HepG2 (cell line): ENCODE results near the gene GCDH. TPM values are rescaled to one million over a fixed set of nuclear protein-coding genes. Genes with fewer than 3 reads are reported as not detected.

ENCODE experiments used
- AGO1 ChIP-seq: fragments of 200-400 bp; formaldehyde crosslinking; IDR thresholded peaks from 2 replicates; pipeline ENCODE4 v1.6.1; 2017; ENCODE audit warnings: mild to moderate bottlenecking, low read depth, low read length, moderate library complexity; ENCODE audit not compliant: poor library complexity, severe bottlenecking
- ATF7-NPFF ChIP-seq: sonication (generic); formaldehyde crosslinking; IDR thresholded peaks from 2 replicates; pipeline ENCODE4 v1.8.1; 2023; ENCODE audit warnings: mild to moderate bottlenecking, low read depth, missing genetic modification reagents, moderate library complexity
- CENPT ChIP-seq: sonication (generic); formaldehyde crosslinking; IDR thresholded peaks from 2 replicates; pipeline ENCODE4 v1.8.0; 2022; ENCODE audit warnings: low read depth, mild to moderate bottlenecking, moderate library complexity, missing genetic modification reagents
- DNMT1 ChIP-seq: sonication (generic); formaldehyde crosslinking; IDR thresholded peaks from 2 replicates; pipeline ENCODE4 v1.5.1; 2020; ENCODE audit warnings: mild to moderate bottlenecking, missing genetic modification reagents
- FOSL2 ChIP-seq: sonication (generic); formaldehyde crosslinking; IDR thresholded peaks from 2 replicates; pipeline ENCODE4 v1.4.0; 2020; ENCODE audit warnings: missing genetic modification reagents
- MAZ ChIP-seq, 2 experiments: sonication (generic) in 1 of 2; formaldehyde crosslinking in 1 of 2; IDR thresholded peaks; 2 replicates each; pipeline versions ENCODE4 v1.5.0 to v1.6.1; 2012 to 2020; ENCODE audit warnings: low read depth in 2 of 2, mild to moderate bottlenecking in 2 of 2, borderline replicate concordance in 1 of 2, improper control_type of control experiment in 1 of 2, low read length in 1 of 2, missing genetic modification reagents in 1 of 2, moderate library complexity in 1 of 2
- RXRA ChIP-seq: sonication (generic); formaldehyde crosslinking; IDR thresholded peaks from 2 replicates; pipeline ENCODE4 v1.5.1; 2020; ENCODE audit warnings: missing genetic modification reagents
- SNAPC5 ChIP-seq: sonication (generic); formaldehyde crosslinking; IDR thresholded peaks from 2 replicates; pipeline ENCODE4 v1.8.1; 2023; ENCODE audit warnings: mild to moderate bottlenecking, missing genetic modification reagents, borderline replicate concordance
- SPEN ChIP-seq: sonication (generic); formaldehyde crosslinking; IDR thresholded peaks from 2 replicates; pipeline ENCODE4 v1.5.1; 2020; ENCODE audit warnings: low read depth, mild to moderate bottlenecking, missing genetic modification reagents
- XRCC5 ChIP-seq: fragments of 200-400 bp; formaldehyde crosslinking; optimal IDR thresholded peaks from 2 replicates; pipeline ENCODE3; 2017; ENCODE audit warnings: mild to moderate bottlenecking, low read length
- ZFP90 ChIP-seq: sonication (generic); formaldehyde crosslinking; IDR thresholded peaks from 2 replicates; pipeline ENCODE4 v1.8.0; 2022; ENCODE audit warnings: missing genetic modification reagents, mild to moderate bottlenecking, inconsistent platforms, borderline replicate concordance
- ZNF292 ChIP-seq: sonication (generic); formaldehyde crosslinking; IDR thresholded peaks from 2 replicates; pipeline ENCODE4 v1.8.1; 2022; ENCODE audit warnings: mild to moderate bottlenecking, low read depth, missing genetic modification reagents, borderline replicate concordance
- ZNF362 ChIP-seq: sonication (generic); formaldehyde crosslinking; IDR thresholded peaks from 2 replicates; pipeline ENCODE4 v1.4.0; 2020; ENCODE audit warnings: missing genetic modification reagents, mild to moderate bottlenecking, borderline replicate concordance
- ZNF556 ChIP-seq: sonication (generic); formaldehyde crosslinking; IDR thresholded peaks from 2 replicates; pipeline ENCODE4 v1.4.0; 2020; ENCODE audit warnings: mild to moderate bottlenecking, missing genetic modification reagents, borderline replicate concordance
- ZSCAN21 ChIP-seq: sonication (generic); formaldehyde crosslinking; IDR thresholded peaks from 2 replicates; pipeline ENCODE4 v1.8.0; 2022; ENCODE audit warnings: mild to moderate bottlenecking, missing genetic modification reagents, moderate library complexity, borderline replicate concordance
- polyA plus RNA-seq, 8 experiments: library from polyadenylated mRNA; depleted of rRNA in 3 of 8; stranded (reverse) in 7 of 8; unstranded in 1 of 8; fragments of >200 nt; fragmentation: Illumina TruSeq in 4 of 8; extraction: Trizol in 4 of 8; gene quantifications; 2 replicates each; pipeline versions ENCODE4 v1.2.1 to v1.2.3, GENCODE V29; 2011 to 2016; ENCODE audit warnings: low read depth in 4 of 8, missing spikeins in 1 of 8, mixed read lengths in 1 of 8; ENCODE audit not compliant: insufficient read depth in 1 of 8
- total RNA-seq, 5 experiments: library from RNA; depleted of rRNA; stranded (reverse); fragments of >200 nt; fragmentation: Illumina TruSeq; extraction: Trizol; gene quantifications; 2 replicates each; pipeline ENCODE4 v1.2.3, GENCODE V29; 2016; ENCODE audit warnings: low read depth in 1 of 5
- TF ChIP-seq, protein P1 (sequence below): sonication (generic); formaldehyde crosslinking; IDR thresholded peaks from 2 replicates; pipeline ENCODE4 v1.5.0; 2020; ENCODE audit warnings: mild to moderate bottlenecking, missing genetic modification reagents, moderate library complexity
- TF ChIP-seq, protein P2 (sequence below): IDR thresholded peaks from 2 replicates; pipeline ENCODE4 v1.6.1; 2016; ENCODE audit warnings: missing compliant biosample characterization, missing genetic modification reagents, borderline replicate concordance
- TF ChIP-seq, protein P3 (sequence below): IDR thresholded peaks from 2 replicates; pipeline ENCODE4 v1.6.1; 2016; ENCODE audit warnings: mild to moderate bottlenecking, missing biosample characterization, missing genetic modification reagents

The GCDH gene
- total and polyA plus RNA-seq, 2 of the 13 experiments (the other 11 are each of a cell fraction or from before 2014, with no cell fraction given), result 15.1 to 38.0 TPM

- TF ChIP-seq ZNF362 (CRISPR knock-in tag) (no peak), SPEN (CRISPR knock-in tag) (peak; percentile 79), AGO1 (peak; percentile 85), ZNF556 (peak; percentile 55; the same call in 1 of the 2 replicates), ZSCAN21 (CRISPR knock-in tag) (peak; percentile 77), ATF7-NPFF (CRISPR knock-in tag) (0 out of 2 replicates have a peak, but pooled peaks have one; percentile 28), ZFP90 (CRISPR knock-in tag) (no peak), SNAPC5 (CRISPR knock-in tag) (no peak), RXRA (peak; percentile 45; the same call in 1 of the 2 replicates), ZNF292 (CRISPR knock-in tag) (no peak), FOSL2 (CRISPR knock-in tag) (peak; percentile 21; the same call in 1 of the 2 replicates), DNMT1 (peak; percentile 78; the same call in 1 of the 2 replicates), MAZ (IDR thresholded peaks at IDR 0.05; ENCODE audit: borderline replicate concordance, low read depth, low read length) (peak; percentile 66; the same call in 1 of the 2 replicates), MAZ (CRISPR knock-in tag; IDR thresholded peaks at IDR 0.05; ENCODE audit: low read depth) (peak; percentile 87), CENPT (CRISPR knock-in tag) (no peak), XRCC5 (peak; percentile 68)
- TF ChIP-seq, protein P1, sequence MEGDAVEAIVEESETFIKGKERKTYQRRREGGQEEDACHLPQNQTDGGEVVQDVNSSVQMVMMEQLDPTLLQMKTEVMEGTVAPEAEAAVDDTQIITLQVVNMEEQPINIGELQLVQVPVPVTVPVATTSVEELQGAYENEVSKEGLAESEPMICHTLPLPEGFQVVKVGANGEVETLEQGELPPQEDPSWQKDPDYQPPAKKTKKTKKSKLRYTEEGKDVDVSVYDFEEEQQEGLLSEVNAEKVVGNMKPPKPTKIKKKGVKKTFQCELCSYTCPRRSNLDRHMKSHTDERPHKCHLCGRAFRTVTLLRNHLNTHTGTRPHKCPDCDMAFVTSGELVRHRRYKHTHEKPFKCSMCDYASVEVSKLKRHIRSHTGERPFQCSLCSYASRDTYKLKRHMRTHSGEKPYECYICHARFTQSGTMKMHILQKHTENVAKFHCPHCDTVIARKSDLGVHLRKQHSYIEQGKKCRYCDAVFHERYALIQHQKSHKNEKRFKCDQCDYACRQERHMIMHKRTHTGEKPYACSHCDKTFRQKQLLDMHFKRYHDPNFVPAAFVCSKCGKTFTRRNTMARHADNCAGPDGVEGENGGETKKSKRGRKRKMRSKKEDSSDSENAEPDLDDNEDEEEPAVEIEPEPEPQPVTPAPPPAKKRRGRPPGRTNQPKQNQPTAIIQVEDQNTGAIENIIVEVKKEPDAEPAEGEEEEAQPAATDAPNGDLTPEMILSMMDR (CRISPR knock-in tag), result peak; percentile 95
- TF ChIP-seq, protein P2, sequence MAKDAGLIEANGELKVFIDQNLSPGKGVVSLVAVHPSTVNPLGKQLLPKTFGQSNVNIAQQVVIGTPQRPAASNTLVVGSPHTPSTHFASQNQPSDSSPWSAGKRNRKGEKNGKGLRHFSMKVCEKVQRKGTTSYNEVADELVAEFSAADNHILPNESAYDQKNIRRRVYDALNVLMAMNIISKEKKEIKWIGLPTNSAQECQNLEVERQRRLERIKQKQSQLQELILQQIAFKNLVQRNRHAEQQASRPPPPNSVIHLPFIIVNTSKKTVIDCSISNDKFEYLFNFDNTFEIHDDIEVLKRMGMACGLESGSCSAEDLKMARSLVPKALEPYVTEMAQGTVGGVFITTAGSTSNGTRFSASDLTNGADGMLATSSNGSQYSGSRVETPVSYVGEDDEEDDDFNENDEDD (CRISPR knock-in tag), result 0 out of 2 replicates have a peak, but pooled peaks have one; percentile 34
- TF ChIP-seq, protein P3, sequence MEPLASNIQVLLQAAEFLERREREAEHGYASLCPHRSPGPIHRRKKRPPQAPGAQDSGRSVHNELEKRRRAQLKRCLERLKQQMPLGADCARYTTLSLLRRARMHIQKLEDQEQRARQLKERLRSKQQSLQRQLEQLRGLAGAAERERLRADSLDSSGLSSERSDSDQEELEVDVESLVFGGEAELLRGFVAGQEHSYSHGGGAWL (CRISPR knock-in tag), result 0 out of 2 replicates have a peak, but pooled peaks have one; percentile 13
Observed at GRCh38 chr19:12847159-12848139, 43.5 kb upstream of the GCDH start (continued).
